Activated T-cell treated with anti-CD3 and anti-CD28 coated beads for 48 hours (primary cell): Measurements from ENCODE around the gene CYP4A11.
"Not testable (repeated sequence)": the region's sequence is repeated elsewhere in the genome, so short reads cannot be mapped to it uniquely, and the experiment has no call there.

ENCODE experiments used
- DNase-seq: peaks from one replicate; pipeline ENCODE4 v3.0.0-alpha.2; 2020; ENCODE audit warnings: low read depth

Gene CYP4A11

GRCh38 chr1:46941135-46941694, at the start of gene CYP4A11:
TSS of gene CYP4A11 (minus strand) at chr1:46941476. CDS start at chr1:46941433, 43 bp downstream.
- no peak for DNase-seq

GRCh38 chr1:46990541-46990940, 49.3 kb upstream of the CYP4A11 start:
- not testable (repeated sequence) for DNase-seq

GRCh38 chr1:46983830-46984586, 42.7 kb upstream of the CYP4A11 start:
- no peak for DNase-seq

GRCh38 chr1:46983166-46983829, 42.0 kb upstream of the CYP4A11 start:
- DNase-seq = no peak

- DNase-seq = no peak
These were observed 27.8 kb upstream of the CYP4A11 start for GRCh38 chr1:46969014-46969619.

GRCh38 chr1:46962272-46962671, 21.0 kb upstream of the CYP4A11 start:
- not testable (repeated sequence) for DNase-seq

GRCh38 chr1:46961066-46961758, 19.9 kb upstream of the CYP4A11 start:
- DNase-seq = no peak

GRCh38 chr1:46960250-46960649, 19.0 kb upstream of the CYP4A11 start:
- no peak for DNase-seq

GRCh38 chr1:46955116-46955515, 13.8 kb upstream of the CYP4A11 start:
- not testable (repeated sequence) for DNase-seq

GRCh38 chr1:46953847-46954246, 12.6 kb upstream of the CYP4A11 start:
- DNase-seq = not testable (repeated sequence)

GRCh38 chr1:46949417-46949666, 8.1 kb upstream of the CYP4A11 start:
- not testable (repeated sequence) for DNase-seq

GRCh38 chr1:46948629-46949416, 7.5 kb upstream of the CYP4A11 start:
- DNase-seq = no peak

GRCh38 chr1:46947706-46948105, 6.4 kb upstream of the CYP4A11 start:
- not testable (repeated sequence) for DNase-seq

- no peak for DNase-seq
These were observed 810 bp upstream of the CYP4A11 start for GRCh38 chr1:46942086-46942485.

GRCh38 chr1:46940307-46940706, 969 bp downstream of the CYP4A11 start:
- DNase-seq = no peak

GRCh38 chr1:46937270-46937669, 4.0 kb downstream of the CYP4A11 start:
- no peak for DNase-seq

- DNase-seq = no peak
These were observed 4.5 kb downstream of the CYP4A11 start for GRCh38 chr1:46936788-46937187.

GRCh38 chr1:46934852-46935251, 6.4 kb downstream of the CYP4A11 start:
- not testable (repeated sequence) for DNase-seq

GRCh38 chr1:46932020-46932419, 9.3 kb downstream of the CYP4A11 start:
- DNase-seq = not testable (repeated sequence)

- DNase-seq = no peak
These were observed 10.1 kb downstream of the CYP4A11 start for GRCh38 chr1:46931151-46931550.

GRCh38 chr1:46927249-46927835, 13.9 kb downstream of the CYP4A11 start:
- no peak for DNase-seq
